HG03039 (cell line): ENCODE data around the gene TP63.

ENCODE experiments used
- ATAC-seq: cut with Tn5 transposase; IDR thresholded peaks from one replicate; pipeline ENCODE4 v1.9.1; 2021; ENCODE audit warnings: mild to moderate bottlenecking, moderate library complexity; ENCODE audit not compliant: unreplicated experiment

Gene TP63

GRCh38 chr3:189806171-189806951, 175.2 kb downstream of the TP63 start:
- ATAC-seq = no peak

GRCh38 chr3:189808246-189809007, 177.2 kb downstream of the TP63 start:
- ATAC-seq = no peak

- no peak for ATAC-seq
Observed at GRCh38 chr3:189809583-189809982, 178.4 kb downstream of the TP63 start.

- ATAC-seq = no peak
Observed at GRCh38 chr3:189812806-189813465, 181.7 kb downstream of the TP63 start.

- no peak for ATAC-seq
Observed at GRCh38 chr3:189813647-189814240, 182.6 kb downstream of the TP63 start.

GRCh38 chr3:189820365-189820720, 189.2 kb downstream of the TP63 start:
- ATAC-seq = no peak

GRCh38 chr3:189821262-189821661, 190.1 kb downstream of the TP63 start:
- ATAC-seq = no peak

GRCh38 chr3:189822726-189823125, 191.5 kb downstream of the TP63 start:
- no peak for ATAC-seq

GRCh38 chr3:189824629-189825312, 193.6 kb downstream of the TP63 start:
- no peak for ATAC-seq

GRCh38 chr3:189826566-189826965, 195.4 kb downstream of the TP63 start:
- ATAC-seq = no peak

GRCh38 chr3:189827108-189827507, 195.9 kb downstream of the TP63 start:
- no peak for ATAC-seq

- no peak for ATAC-seq
Observed at GRCh38 chr3:189830401-189830800, 199.2 kb downstream of the TP63 start.

- no peak for ATAC-seq
Observed at GRCh38 chr3:189833266-189833665, 202.1 kb downstream of the TP63 start.

GRCh38 chr3:189833996-189834395, 202.8 kb downstream of the TP63 start:
- no peak for ATAC-seq

GRCh38 chr3:189834462-189834861, 203.3 kb downstream of the TP63 start:
- ATAC-seq = no peak

GRCh38 chr3:189836795-189837194, 205.6 kb downstream of the TP63 start:
- ATAC-seq = no peak

GRCh38 chr3:189838291-189838690, 207.1 kb downstream of the TP63 start:
- ATAC-seq = no peak

- no peak for ATAC-seq
Observed at GRCh38 chr3:189839576-189839975, 208.4 kb downstream of the TP63 start.

GRCh38 chr3:189841473-189842205, 210.4 kb downstream of the TP63 start:
- ATAC-seq = peak; percentile 66
